GM18867 (cell line): ENCODE results near the gene SNRPA1.

Experiments used
- ATAC-seq: cut with Tn5 transposase; IDR thresholded peaks from one replicate; pipeline ENCODE4 v1.9.1; 2021; ENCODE audit warnings: mild to moderate bottlenecking, moderate library complexity; ENCODE audit not compliant: unreplicated experiment

SNRPA1 gene

DNA sequence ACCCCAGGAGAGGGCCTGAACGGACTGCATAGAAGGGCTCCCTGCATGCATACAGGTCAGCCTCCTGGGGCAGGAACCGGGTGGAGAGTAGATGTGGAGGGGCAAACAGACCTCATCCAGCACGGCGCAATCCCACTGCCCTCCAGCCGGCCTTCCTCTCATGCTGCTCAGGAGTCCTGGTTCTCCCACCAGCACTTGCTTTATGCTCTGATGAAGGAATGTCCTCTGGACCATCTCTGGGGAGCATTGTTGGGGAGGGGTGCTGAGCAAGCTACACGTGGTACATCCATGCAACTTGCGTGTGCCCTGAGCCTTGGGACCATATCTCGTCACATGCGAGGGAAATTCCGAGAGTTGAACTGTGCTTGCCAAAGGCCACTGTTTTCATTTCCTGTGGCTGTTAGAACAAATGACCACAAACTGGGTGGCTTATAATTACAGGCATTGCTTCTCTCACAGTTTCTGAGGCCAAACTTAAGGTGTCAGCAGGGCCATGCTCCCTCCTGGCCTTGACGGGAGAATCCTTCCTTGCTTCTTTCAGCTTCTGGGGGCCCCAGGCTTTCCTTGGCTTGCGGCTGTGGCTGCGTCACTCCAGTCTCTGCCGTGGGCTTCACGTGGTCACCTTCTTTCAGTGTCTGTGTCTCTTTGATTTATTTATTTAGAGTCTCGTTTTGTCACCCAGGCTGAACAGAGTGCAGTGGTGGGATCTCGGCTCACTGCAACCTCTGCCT, 30.0 kb downstream of the SNRPA1 start:
- no peak for ATAC-seq

DNA sequence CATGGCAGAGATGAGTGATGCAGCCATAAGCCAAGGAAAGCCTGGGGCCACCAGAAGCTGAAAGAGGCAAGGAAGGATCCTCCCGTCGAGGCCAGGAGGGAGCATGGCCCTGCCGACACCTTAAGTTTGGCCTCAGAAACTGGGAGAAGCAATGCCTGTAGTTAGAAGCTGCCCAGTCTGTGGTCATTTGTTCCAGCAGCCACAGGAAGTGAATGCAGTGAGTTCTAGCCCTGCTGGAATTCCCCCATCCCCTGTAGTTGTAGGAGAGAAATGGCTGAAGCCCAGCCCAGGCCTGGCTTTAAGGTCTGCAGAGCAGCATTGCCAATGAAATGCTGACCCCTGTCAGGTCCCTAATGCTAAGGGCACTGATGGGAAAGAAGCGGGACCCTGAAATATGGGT, 31.0 kb downstream of the SNRPA1 start:
- ATAC-seq: no peak

DNA sequence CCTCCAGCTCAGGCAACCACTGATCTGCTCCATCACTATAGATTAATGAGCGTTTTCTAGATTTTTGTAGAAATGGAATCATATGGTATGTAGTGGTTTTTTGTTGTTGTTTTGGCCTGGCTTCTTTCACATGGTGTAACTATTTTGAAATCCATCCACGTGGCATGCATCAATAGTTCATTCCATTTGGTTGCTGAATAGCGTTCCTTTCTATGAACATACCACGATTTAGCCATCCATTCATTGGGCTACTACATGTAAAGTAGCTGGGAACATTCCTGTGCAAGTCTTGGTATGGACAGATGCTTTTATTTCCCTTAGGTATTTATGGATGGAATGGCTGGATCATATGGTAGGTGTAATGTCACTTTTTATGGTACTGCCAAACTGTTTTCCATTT, 32.5 kb downstream of the SNRPA1 start:
- no peak for ATAC-seq

DNA sequence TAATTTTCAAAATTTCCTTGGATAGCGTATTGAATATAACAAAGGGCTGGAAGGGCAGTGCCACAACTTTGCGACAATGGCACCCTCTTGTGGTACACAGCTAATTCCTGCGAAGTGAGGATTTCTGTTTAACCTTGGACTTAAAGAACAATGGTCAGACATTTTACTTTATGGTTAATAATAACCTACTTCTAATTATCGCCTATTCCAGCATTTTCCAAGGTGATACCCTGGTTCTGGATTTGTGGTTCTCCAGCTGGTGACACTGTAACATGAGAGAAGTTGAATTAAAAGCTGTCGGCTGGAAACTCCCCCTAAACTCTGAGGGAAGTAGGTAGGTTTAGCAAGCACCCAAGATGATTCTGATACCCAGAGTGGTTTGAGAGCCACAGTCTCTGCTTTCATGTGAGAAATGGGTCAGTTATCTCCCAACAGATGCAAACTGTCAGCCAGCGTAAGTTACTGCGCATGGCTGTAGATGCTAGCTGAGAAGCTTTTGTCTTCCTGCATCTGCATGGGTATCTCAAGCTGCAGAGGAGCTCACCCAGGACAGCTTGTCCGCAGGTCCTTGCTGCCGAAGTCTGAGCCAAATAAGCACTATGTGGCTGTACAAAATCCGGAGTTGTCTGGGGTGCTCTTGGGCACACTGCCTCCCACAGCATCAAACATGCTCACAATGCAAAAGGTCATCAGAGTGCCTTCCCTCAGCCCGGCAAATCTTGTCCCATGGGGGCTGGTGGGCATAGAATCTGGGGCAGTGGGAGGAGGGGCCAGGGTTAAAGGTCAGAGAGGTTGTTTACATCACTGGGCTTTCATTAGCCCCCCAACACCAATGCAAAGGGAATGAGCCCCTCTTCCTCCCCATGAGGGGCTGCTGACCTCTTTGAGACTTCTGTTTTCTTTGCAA, 36.6 kb downstream of the SNRPA1 start:
- ATAC-seq: peak; percentile 57

DNA sequence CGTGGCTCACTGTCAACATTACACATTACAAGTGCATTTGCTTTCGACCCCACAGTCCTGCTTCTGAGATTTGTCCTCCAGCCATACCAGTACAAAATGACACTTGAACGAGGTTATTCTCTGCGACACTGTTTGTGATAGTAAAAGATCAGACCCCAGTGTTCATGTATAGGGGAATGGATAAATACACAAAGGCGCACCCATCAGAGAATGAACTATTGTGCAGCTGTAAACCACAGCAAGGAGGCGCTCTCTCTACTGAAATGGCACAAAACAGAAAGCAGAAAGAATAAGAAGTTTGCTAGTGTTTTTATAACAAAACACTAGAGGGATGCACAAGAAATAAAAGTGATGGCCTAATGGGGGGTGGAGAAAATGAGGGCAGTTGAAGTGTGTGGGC, 38.3 kb downstream of the SNRPA1 start:
- ATAC-seq: no peak

DNA sequence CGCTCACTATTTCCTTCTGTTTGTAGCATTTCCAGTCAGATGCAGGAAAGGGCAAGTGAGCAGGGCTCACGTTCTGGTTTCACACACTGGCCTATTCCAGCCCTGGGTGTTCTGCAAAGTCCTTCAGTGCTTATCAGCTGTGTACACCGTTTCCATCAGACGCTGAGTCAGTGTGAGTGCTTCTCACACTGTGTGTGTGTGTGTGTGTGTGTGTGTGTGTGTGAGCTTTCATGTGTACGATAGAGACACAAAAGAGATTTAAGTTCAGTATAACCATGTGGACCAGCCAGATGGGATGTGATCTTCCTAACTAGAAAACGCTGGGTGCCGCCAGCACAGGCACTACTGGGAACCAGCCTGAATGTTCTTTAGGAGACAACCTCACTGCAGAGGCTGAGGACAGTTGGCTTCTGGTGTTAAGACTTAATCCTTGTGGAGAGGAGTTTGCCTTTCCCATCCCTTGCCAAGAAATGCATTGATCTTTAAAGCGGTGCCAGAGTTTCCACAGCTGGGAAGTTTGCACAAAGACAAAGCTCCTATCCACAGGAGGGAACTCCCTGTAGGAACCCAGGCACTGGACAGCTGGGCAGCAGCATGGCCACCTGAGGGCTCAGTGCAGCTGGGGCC, 39.3 kb downstream of the SNRPA1 start:
- no peak for ATAC-seq

DNA sequence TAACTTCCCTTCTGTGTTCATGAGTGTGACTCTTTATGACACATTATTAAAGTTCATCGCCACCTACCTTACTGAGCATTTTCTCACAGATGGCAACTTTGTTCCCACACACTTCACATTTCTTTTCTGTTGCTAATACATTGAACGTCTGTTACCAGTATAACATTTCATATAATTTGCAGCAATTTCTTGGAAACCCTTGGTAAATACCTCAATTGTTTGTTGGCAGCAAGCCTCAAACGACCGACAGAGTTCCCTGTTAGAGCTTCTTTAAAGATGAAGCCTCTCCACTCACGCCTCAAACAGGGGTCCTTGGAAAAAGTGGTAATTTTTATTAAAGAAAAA, 40.0 kb downstream of the SNRPA1 start:
- no peak for ATAC-seq

DNA sequence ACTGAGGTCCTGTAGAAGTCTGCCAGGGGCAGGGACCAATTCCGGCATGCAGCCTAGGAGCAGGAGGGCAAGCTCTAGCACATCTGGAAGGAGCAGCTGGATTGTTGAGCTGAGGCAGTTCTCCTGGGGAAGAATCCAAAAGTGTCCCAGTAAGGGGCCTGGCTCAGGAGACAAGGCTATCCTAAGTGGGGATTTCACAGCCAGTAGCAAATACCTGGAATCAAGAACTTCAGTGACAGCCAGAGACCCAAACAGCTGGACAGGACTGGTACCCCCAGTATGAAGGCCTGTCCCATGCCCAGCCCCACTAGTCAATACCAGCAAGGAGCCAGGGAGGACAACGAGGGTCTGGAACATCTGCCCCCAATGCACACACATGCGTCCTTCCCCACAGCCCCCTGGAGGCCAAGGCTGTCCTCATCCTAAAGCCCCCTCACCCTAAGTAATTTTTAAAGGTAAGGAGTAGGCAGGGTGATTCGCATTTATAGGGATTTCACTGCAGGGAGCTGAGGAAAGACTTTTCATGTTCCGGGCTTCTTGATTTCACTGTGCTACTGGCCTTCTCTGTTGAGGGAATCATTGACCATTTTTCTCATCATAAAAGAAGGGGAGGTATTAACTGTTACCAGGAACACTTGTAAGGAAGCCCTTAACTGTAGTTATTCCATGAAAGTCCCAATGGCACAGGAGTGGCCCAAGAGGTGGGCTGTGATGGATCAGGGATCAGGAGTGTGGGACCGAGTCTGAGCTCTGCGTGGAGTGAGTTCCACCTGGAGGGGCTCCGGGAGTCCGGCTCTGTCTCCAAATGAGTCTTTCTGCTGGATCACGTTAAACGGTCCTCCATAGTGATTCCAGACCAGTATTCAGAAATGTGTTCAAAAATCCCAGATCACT, 40.6 kb downstream of the SNRPA1 start:
- no peak for ATAC-seq

DNA sequence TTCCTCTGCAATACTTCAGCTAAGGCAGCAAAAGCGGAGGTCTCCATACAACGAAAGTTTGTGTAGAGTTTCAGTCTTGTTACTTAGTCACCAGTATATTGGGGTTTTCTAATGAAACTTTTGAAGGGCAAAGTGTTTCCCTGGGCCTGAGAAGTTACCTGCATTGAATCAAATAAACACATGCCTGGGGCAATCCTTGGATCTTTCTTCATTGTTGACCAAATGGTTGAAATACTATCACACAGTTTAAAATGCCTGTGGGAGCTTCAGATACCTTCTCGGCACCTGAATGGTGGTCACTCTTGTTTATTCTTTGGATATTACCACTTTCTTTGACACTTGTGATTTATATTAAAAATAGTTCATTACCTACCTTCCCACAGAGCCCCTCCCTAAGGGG, 42.2 kb downstream of the SNRPA1 start:
- ATAC-seq: no peak

DNA sequence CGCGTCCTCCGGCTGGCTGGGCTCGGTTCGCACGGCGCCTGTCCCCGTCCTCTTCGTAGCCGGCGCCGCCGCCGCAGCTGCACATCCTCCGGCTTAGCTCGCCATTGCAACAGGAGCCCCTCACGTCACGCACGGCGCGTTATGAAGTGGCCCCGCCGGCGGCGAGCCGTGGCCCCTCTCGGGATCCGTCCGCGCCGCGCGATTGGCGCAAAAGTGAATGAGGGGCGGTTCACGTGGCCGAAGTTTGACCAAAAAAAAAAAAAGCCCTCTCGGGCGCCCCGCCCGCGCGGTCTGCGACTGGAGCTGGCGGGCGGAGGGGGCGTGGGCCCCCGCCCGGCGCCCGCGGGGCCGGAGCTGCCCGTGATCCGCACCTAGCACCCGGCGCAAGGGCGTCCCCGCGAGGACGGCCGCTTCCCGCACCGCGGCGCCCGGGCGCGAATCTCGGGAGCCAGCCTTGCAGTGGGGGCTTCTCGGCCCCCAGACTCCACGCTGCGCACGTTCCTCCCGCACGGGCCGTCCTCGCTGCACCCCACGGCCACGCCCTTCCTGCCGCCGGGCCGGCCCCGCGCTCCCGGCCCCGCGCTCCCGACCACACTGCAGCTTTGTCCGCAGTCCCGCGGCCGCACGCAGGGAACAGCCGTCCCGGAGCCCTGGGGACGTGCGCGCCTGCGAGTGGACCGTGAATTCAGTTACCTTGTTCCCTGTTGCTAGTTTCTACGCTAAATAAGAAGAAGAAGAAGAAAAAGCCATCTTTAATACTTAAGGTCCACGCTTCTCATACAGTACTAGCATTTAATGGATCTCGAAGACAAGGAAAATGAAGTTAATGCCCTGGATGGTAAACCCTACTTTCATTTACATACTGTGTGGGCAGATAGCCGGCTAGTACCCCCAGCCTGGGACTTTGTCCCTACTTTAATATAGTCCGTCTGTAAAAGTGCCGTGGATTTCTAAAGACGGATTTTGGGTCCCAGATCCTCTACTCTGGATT, 42.9 kb downstream of the SNRPA1 start, which contains the start of gene CHSY1:
CHSY1 (minus strand) TSS at position 219 of the 991 bp plus-strand sequence. CDS start 592 bp downstream, outside the sequence.
- ATAC-seq: peak; percentile 72

DNA sequence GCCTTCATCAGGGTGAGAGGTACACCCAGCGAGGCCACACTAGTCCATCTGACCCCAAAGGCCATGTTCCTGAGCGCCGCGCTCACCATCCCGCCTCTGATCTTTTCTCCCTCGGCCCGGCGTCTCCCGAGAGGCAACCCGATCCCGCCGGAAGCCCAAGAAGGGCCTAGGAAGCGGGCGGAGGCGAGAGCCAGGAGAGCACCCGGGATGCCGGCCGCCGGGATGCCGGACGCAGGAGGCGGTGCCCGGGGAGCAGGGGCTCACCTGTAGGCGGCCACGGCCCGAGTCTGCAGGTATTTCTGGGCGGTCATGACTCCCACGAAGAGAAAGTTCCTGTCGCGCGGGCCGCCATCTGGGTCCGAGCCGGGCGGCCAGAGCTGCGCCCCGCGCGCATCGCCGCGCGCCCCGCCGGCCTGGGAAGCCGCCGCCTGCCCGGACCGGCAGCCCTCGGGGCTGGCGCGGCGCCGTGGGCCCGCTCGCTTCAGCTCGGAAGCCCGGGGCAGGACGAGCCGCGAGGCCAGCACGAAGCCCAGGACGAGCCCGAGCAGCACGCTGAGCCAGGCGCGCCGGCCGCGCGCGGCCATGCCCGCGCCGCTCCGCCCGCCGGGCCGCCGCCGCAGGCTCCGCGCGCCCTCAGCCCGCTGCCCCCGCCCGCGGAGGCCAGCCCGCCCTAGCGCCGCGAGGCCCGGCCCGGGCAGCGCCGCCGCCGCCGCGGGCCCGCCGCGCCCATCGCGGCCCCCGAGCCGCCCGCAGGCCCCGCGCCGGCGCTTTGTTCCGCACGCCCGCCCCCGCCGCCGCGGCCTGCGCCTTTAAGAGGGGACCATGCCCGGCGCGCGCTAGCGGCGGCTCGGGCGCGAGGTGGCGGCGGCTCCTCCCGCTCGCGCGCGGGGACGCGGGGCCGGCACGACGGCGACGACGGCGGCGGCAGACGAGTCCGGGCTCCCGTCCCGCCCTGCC, 43.9 kb downstream of the SNRPA1 start:
- peak; percentile 43 for ATAC-seq

DNA sequence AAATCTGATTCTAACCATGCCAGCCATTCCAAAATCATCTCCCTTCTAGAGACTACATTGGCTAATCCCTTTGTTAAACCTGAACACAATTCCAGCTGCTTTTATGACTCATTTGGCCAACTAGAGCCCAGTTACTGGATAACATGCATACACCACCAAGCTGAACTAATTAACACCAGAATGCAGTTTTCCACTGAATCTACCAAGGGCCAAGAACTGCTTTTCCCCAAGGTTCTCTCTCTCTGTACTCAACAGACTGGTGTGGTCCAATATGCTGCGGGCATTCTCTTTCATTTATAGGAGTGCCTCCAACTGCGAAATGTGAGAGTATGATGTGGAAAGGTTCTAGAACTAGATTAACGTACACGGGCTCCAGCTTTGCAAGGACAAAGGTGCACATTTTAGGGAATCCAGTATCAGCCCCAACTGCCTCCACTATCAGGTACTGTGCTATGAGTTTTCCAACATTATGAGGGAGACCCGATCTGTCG, 44.7 kb downstream of the SNRPA1 start:
- ATAC-seq: no peak

DNA sequence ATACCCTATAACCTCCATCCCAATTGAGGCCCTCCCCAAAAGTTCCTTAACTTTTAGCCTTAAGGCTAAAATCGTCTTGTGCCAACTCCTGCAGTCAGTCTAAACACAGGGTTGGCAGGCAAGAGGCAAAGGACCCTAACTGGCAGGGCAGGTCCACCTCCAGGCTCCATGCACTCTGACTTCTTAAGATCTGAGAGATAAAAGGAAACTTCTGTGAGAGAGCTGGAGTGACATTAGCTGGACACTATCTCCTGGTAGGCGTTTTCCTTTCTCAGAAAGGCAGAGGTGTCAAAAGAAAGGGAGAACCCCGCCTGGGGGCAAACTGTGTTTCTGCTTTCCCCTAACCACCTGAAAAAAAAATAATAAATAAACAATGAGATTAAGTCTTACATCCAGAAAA, 46.8 kb downstream of the SNRPA1 start:
- no peak for ATAC-seq

DNA sequence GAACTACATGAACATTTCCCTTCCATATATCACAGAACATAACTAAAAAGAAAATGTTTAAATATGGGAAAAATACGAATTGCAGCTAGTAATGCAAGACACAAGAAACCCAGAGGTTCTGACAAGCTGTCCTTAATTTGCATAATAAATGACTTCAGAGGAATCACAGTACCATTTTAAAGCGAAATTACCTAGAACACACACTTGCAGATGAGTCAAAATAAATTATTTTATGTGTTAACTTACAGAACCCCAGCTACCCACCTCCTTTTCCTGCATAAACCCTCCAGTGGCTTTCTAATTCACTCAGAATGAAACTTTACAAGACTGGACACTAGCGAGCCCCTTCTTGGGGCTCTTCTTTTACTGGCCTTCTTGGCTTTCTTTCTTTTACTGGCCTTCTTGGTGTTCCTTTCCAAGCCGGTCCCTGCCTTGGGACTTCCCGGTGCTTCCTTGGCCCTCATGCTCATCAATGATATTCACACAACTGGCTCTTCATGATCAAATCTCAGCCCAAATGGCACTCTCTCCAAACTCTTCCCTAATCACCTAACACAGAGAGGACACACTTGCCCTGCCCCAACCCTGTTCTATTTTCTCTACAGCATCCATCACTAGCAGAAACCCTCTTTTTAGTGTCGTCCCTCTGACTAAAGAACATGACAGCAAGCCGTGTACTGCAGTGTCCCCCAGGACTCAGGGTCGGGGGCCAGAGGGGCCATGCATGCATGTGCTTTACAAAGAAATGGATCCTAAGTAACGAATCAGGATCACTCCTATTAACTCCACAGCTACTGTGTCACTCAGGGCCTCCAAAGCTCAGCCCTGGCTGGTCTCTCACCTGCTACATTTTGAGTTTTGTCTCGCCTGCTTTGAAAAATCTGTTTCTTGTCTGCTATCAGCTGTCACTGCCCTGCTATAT, 48.0 kb downstream of the SNRPA1 start:
- ATAC-seq: no peak

DNA sequence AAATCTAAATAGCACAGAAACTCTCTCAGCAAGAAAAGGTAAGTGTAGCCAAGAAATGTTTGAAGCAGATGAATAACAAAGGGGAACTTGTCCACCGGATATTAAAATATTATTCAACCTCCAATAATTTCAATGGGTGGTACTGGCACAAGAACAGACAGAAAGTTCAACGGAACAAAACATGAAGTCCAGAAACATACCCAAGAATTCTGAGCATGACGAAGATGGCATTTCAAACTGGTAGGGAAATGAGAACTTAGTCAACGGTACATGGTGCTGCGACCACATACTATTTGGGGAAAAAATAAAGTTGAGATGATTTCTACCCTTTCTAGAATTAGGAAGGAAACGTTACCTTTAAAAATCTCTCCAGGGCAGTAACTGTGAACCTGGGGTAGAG, 48.7 kb downstream of the SNRPA1 start:
- ATAC-seq: no peak

DNA sequence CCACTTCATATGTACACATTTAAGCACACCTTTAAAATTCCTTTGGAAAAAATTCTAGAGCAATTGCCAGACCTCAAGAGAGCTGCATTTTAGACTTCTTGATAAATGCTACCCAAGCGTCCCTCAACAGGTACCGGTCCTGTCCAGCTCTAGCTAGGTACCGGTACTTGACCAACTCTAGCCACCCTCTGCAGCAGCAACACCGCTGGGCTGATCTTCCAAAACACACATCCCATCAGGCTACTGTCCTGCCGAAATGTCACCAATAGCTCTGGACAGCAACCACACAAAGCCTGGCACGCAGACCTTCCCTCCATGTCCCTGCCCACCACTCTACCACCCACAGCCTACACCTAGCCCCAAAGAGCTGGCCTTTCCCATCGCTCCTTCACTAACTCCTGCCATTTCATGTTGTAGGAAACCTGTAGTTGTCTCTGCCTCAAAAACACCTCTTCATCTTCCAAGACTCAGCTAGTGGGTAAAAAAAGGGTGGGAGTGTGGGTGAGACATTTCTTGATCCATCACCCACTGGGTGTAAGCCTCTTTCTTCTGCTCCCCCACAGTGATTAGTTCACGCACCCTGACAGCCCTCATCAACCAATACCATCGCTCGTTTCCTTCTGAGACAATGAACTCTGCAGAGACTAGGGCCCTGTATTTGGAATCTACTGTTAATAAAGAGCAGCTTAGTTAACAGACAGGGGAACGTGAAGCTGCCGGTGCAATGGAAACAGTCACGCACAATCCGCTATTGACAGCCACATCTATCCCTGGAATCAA, 50.0 kb downstream of the SNRPA1 start:
- ATAC-seq: no peak
